ENCODE results near the gene ZBTB39. TPM values are rescaled to one million over a fixed set of nuclear protein-coding genes. Genes with fewer than 3 reads are reported as not detected.

The ZBTB39 gene
- total and polyA plus RNA-seq, 2 of the 8 experiments (the other 6 are each of a cell fraction or from before 2014, with no cell fraction given), result 19.3 to 25.0 TPM

GRCh38 chr12:56983386-56983785 lies 23.0 kb downstream of the ZBTB39 start:
- WGBS, 2 experiments (ENCODE audit: extremely low coverage in 1 of 2, insufficient coverage in 1 of 2, insufficient read length in 1 of 2, insufficient replicate concordance in 2 of 2, low coverage in 1 of 2, low lambda C conversion rate in 2 of 2, missing lambda C conversion rate in 1 of 2), result 92% methylated on average over 4 of the region's 4 CpGs; no CpG with 5 or more reads in 1 of the 2 experiments
- FAIRE-seq (no peak), DNase-seq (ENCODE audit: low read depth in 1 of 2, low spot score in 2 of 2) (no peak)

More at GRCh38 chr12:56983386-56983785, 23.0 kb downstream of the ZBTB39 start:
- H2BK120ac ChIP-seq (replicated peaks; ENCODE audit: low read depth, low read length), result no peak overlapping the region
- H3K9me3 ChIP-seq (ENCODE audit: insufficient read depth in 2 of 2, low read depth in 1 of 2, low read length in 1 of 2), result no peaks in the 10 kb centered on the region
- no peak overlapping the region for H2BK12ac ChIP-seq (ENCODE audit: low read depth, low read length)
- H3K18ac ChIP-seq (ENCODE audit: extremely low read depth, low read length), result no peak overlapping the region
- H4K20me1 ChIP-seq (replicated peaks in 1 of 2; ENCODE audit: control insufficient read depth in 1 of 2, insufficient read depth in 2 of 2, low read length in 2 of 2), result no peaks in the 10 kb centered on the region
- H2BK5ac ChIP-seq (ENCODE audit: low read depth, low read length), result no peak overlapping the region
- no peak overlapping the region for H4K5ac ChIP-seq (ENCODE audit: insufficient read length, low read depth, low read length)
- no peak overlapping the region for H3K27ac ChIP-seq (ENCODE audit: low read depth, low read length)
- H2BK15ac ChIP-seq (ENCODE audit: low read length), result no peak overlapping the region
- CTCF ChIA-PET (ENCODE audit: partially characterized antibody), result interaction anchor here (2.0 kb wide), 1 partner anchor 143 kb away, joined by 7 read pairs; no protein-coding TSS in a partner anchor
- H3K23me2 ChIP-seq (ENCODE audit: low read depth, low read length), result no peaks in the 10 kb centered on the region
- H2AFZ ChIP-seq (ENCODE audit: low read length), result no peak overlapping the region
- no peak overlapping the region for H2BK20ac ChIP-seq (ENCODE audit: low read length)
- no peak overlapping the region for H3K4me3 ChIP-seq (ENCODE audit: extremely low read depth in 1 of 4, insufficient read depth in 2 of 4, low read depth in 3 of 4, low read length in 4 of 4)
- no peak overlapping the region for H3K23ac ChIP-seq (ENCODE audit: insufficient read length)
- no peak overlapping the region for H3K4me2 ChIP-seq (ENCODE audit: insufficient read depth in 1 of 2, low read depth in 2 of 2, low read length in 2 of 2)
- H3K4me1 ChIP-seq (replicated peaks in 1 of 4; ENCODE audit: control insufficient read depth in 3 of 4, insufficient read depth in 4 of 4, low read length in 3 of 4), result peaks cover 0 to under 1% (median under 1%) of the 10 kb centered on the region in 4 experiments; a peak in 2 of 7 replicates
- H3K79me2 ChIP-seq (ENCODE audit: control insufficient read depth in 1 of 2, insufficient read depth in 2 of 2, low read length in 2 of 2), result no peaks in the 10 kb centered on the region
- no peak overlapping the region for H3K4ac ChIP-seq (replicated peaks; ENCODE audit: insufficient read length, low read depth, low read length)
- no peak overlapping the region for H4K8ac ChIP-seq (ENCODE audit: extremely low read depth, insufficient read depth, low read length)
- H4K91ac ChIP-seq (replicated peaks; ENCODE audit: insufficient read length, low read length), result no peak overlapping the region
- no peaks in the 10 kb centered on the region for H3K27me3 ChIP-seq (replicated peaks in 1 of 4; ENCODE audit: control insufficient read depth in 3 of 4, extremely low read depth in 1 of 4, insufficient read depth in 3 of 4, low read length in 3 of 4)
- H3K36me3 ChIP-seq (ENCODE audit: control insufficient read depth in 2 of 4, insufficient read depth in 4 of 4, low read length in 3 of 4), result no peaks in the 10 kb centered on the region
- POLR2A ChIA-PET (ENCODE audit: partially characterized antibody), result no interaction called here
- H3K9ac ChIP-seq (replicated peaks in 1 of 4; ENCODE audit: extremely low read depth in 1 of 4, low read depth in 3 of 4, low read length in 3 of 4), result no peak overlapping the region; a peak in 1 of 7 replicates
- H3K56ac ChIP-seq (replicated peaks; ENCODE audit: insufficient read length, low read depth, low read length), result no peak overlapping the region
- H2AK5ac ChIP-seq (ENCODE audit: low read depth, low read length), result no peak overlapping the region
- H3K14ac ChIP-seq (ENCODE audit: insufficient read length), result no peak overlapping the region
- no peaks in the 10 kb centered on the region for H3K79me1 ChIP-seq (ENCODE audit: low read depth, low read length)

Measured in H1 (cell line).